OCI-LY7 (cell line): ENCODE measurements around the gene OVCH2.

ENCODE experiments used
- EZH2phosphoT487 ChIP-seq: fragments of 200-600 bp; sonication (generic); IDR thresholded peaks from 2 replicates; pipeline ENCODE4 v1.6.1; 2018; ENCODE audit warnings: low read depth, borderline replicate concordance, mild to moderate bottlenecking, mixed run types, antibody characterized with exemption, low read length, moderate library complexity, mixed read lengths
- TF ChIP-seq, protein P1 (sequence below): fragments of 200-600 bp; sonication (generic); conservative IDR thresholded peaks from 2 replicates; pipeline ENCODE4 v1.5.1; 2014; ENCODE audit warnings: mild to moderate bottlenecking, antibody characterized with exemption, low read length, moderate library complexity, mixed read lengths

- TF ChIP-seq, protein P1, sequence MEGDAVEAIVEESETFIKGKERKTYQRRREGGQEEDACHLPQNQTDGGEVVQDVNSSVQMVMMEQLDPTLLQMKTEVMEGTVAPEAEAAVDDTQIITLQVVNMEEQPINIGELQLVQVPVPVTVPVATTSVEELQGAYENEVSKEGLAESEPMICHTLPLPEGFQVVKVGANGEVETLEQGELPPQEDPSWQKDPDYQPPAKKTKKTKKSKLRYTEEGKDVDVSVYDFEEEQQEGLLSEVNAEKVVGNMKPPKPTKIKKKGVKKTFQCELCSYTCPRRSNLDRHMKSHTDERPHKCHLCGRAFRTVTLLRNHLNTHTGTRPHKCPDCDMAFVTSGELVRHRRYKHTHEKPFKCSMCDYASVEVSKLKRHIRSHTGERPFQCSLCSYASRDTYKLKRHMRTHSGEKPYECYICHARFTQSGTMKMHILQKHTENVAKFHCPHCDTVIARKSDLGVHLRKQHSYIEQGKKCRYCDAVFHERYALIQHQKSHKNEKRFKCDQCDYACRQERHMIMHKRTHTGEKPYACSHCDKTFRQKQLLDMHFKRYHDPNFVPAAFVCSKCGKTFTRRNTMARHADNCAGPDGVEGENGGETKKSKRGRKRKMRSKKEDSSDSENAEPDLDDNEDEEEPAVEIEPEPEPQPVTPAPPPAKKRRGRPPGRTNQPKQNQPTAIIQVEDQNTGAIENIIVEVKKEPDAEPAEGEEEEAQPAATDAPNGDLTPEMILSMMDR: no peak
- TF ChIP-seq EZH2phosphoT487: no peak
Observed at GRCh38 chr11:7706377-7706776, at the start of gene OVCH2.
